ENCODE results near the gene SLC4A1AP. TPM values are rescaled to one million over a fixed set of nuclear protein-coding genes. Genes with fewer than 3 reads are reported as not detected.

SLC4A1AP gene
- total RNA-seq, 1 donor from 2014 or later, result 20.9 TPM

GRCh38 chr2:27739058-27739373, 75.3 kb downstream of the SLC4A1AP start:
- Histone ChIP-seq H3K4me2 (ENCODE audit: low read length) (no peak overlapping the region), H3K4me1 (ENCODE audit: insufficient read depth, low read length) (peaks cover 19% of the 10 kb centered on the region), H3K79me2 (ENCODE audit: insufficient read depth, low read length) (no peaks in the 10 kb centered on the region), H3K27ac (ENCODE audit: low read depth, low read length) (no peak overlapping the region), H3K9ac (ENCODE audit: low read length) (no peak overlapping the region), H3K36me3 (ENCODE audit: insufficient read depth, low read length) (no peaks in the 10 kb centered on the region), H4K20me1 (ENCODE audit: insufficient read depth, low read length) (no peaks in the 10 kb centered on the region), H2AFZ (ENCODE audit: low read depth, low read length) (no peak overlapping the region), H3K27me3 (ENCODE audit: insufficient read depth, low read length) (no peaks in the 10 kb centered on the region), H3K9me3 (ENCODE audit: insufficient read depth, low read depth, low read length) (no peaks in the 10 kb centered on the region), H3K4me3 (ENCODE audit: insufficient read depth, low read depth, low read length) (no peak overlapping the region)
- Mint-ChIP-seq H3K27me3 (ENCODE audit: low read depth, unreplicated experiment) (peaks cover 4% of the 10 kb centered on the region), H3K27ac (ENCODE audit: unreplicated experiment) (no peak overlapping the region), H3K9me3 (ENCODE audit: unreplicated experiment) (peaks cover 5% of the 10 kb centered on the region), H3K4me3 (ENCODE audit: unreplicated experiment) (no peak overlapping the region), H3K36me3 (ENCODE audit: low read depth, unreplicated experiment) (no peaks in the 10 kb centered on the region), H3K4me1 (ENCODE audit: low read depth, unreplicated experiment) (no peaks in the 10 kb centered on the region)
- DNase-seq (ENCODE audit: low read depth) (no peak), FAIRE-seq (no peak)
- no peak for TF ChIP-seq EZH2 (IDR thresholded peaks at IDR 0.05; ENCODE audit: insufficient read depth, low read length)
- TF ChIP-seq CTCF (IDR thresholded peaks at IDR 0.05; ENCODE audit: insufficient read depth, low read depth, low read length), result no peak

GRCh38 chr2:27741673-27742072, 78.0 kb downstream of the SLC4A1AP start:
- H3K9me3 Mint-ChIP-seq (ENCODE audit: unreplicated experiment), result peaks cover 5% of the 10 kb centered on the region
- peaks cover 7% of the 10 kb centered on the region for H3K4me1 ChIP-seq (ENCODE audit: insufficient read depth, low read length)
- no peak overlapping the region for H3K9ac ChIP-seq (ENCODE audit: low read length)
- no peaks in the 10 kb centered on the region for H3K4me1 Mint-ChIP-seq (ENCODE audit: low read depth, unreplicated experiment)
- no peak overlapping the region for H3K27ac Mint-ChIP-seq (ENCODE audit: unreplicated experiment)
- H3K4me3 ChIP-seq (ENCODE audit: insufficient read depth, low read depth, low read length), result no peak overlapping the region
- H3K9me3 ChIP-seq (ENCODE audit: insufficient read depth, low read depth, low read length), result no peaks in the 10 kb centered on the region
- no peak overlapping the region for H3K4me3 Mint-ChIP-seq (ENCODE audit: unreplicated experiment)
- H3K27me3 ChIP-seq (ENCODE audit: insufficient read depth, low read length), result no peaks in the 10 kb centered on the region
- TF ChIP-seq CTCF (IDR thresholded peaks at IDR 0.05; ENCODE audit: insufficient read depth, low read depth, low read length), result no peak
- no peak for TF ChIP-seq EZH2 (IDR thresholded peaks at IDR 0.05; ENCODE audit: insufficient read depth, low read length)
- no peak overlapping the region for H3K27ac ChIP-seq (ENCODE audit: low read depth, low read length)
- FAIRE-seq (no peak), DNase-seq (ENCODE audit: low read depth) (no peak)
- H3K79me2 ChIP-seq (ENCODE audit: insufficient read depth, low read length), result no peaks in the 10 kb centered on the region
- H3K27me3 Mint-ChIP-seq (ENCODE audit: low read depth, unreplicated experiment), result peaks cover 4% of the 10 kb centered on the region
- H3K4me2 ChIP-seq (ENCODE audit: low read length), result no peak overlapping the region
- no peak overlapping the region for H2AFZ ChIP-seq (ENCODE audit: low read depth, low read length)
- H3K36me3 Mint-ChIP-seq (ENCODE audit: low read depth, unreplicated experiment), result no peaks in the 10 kb centered on the region
- H4K20me1 ChIP-seq (ENCODE audit: insufficient read depth, low read length), result no peaks in the 10 kb centered on the region
- H3K36me3 ChIP-seq (ENCODE audit: insufficient read depth, low read length), result no peaks in the 10 kb centered on the region

- Mint-ChIP-seq H3K36me3 (ENCODE audit: low read depth, unreplicated experiment) (no peaks in the 10 kb centered on the region), H3K27me3 (ENCODE audit: low read depth, unreplicated experiment) (no peaks in the 10 kb centered on the region), H3K9me3 (ENCODE audit: unreplicated experiment) (peaks cover 5% of the 10 kb centered on the region), H3K4me3 (ENCODE audit: unreplicated experiment) (no peak overlapping the region), H3K4me1 (ENCODE audit: low read depth, unreplicated experiment) (no peaks in the 10 kb centered on the region), H3K27ac (ENCODE audit: unreplicated experiment) (no peak overlapping the region)
- TF ChIP-seq EZH2 (IDR thresholded peaks at IDR 0.05; ENCODE audit: insufficient read depth, low read length) (no peak), CTCF (IDR thresholded peaks at IDR 0.05; ENCODE audit: insufficient read depth, low read depth, low read length) (no peak)
- H4K20me1 ChIP-seq (ENCODE audit: insufficient read depth, low read length), result no peaks in the 10 kb centered on the region
- H3K36me3 ChIP-seq (ENCODE audit: insufficient read depth, low read length), result no peaks in the 10 kb centered on the region
- H3K4me3 ChIP-seq (ENCODE audit: insufficient read depth, low read depth, low read length), result no peak overlapping the region
- no peak overlapping the region for H2AFZ ChIP-seq (ENCODE audit: low read depth, low read length)
- H3K4me2 ChIP-seq (ENCODE audit: low read length), result no peak overlapping the region
- H3K27ac ChIP-seq (ENCODE audit: low read depth, low read length), result no peak overlapping the region
- no peak for FAIRE-seq
- no peaks in the 10 kb centered on the region for H3K27me3 ChIP-seq (ENCODE audit: insufficient read depth, low read length)
- H3K9me3 ChIP-seq (ENCODE audit: insufficient read depth, low read depth, low read length), result no peaks in the 10 kb centered on the region
- no peak overlapping the region for H3K9ac ChIP-seq (ENCODE audit: low read length)
- DNase-seq (ENCODE audit: low read depth), result no peak
- peaks cover 6% of the 10 kb centered on the region for H3K4me1 ChIP-seq (ENCODE audit: insufficient read depth, low read length)
- H3K79me2 ChIP-seq (ENCODE audit: insufficient read depth, low read length), result no peaks in the 10 kb centered on the region
Measured at GRCh38 chr2:27742571-27742970, 78.9 kb downstream of the SLC4A1AP start.

Other genes with a start within 250 kb of the SLC4A1AP start
- gene NRBP1, start 235.3 kb upstream of the SLC4A1AP start, total RNA-seq, result 119 and 127 TPM in 2 replicates
- 1.4 and 1.9 TPM in 2 replicates for gene KRTCAP3, start 221.5 kb upstream of the SLC4A1AP start, total RNA-seq
- gene IFT172, start 174.1 kb upstream of the SLC4A1AP start, total RNA-seq, result 15.4 and 17.6 TPM in 2 replicates
- gene FNDC4, start 168.7 kb upstream of the SLC4A1AP start, total RNA-seq, result 6.9 and 7.3 TPM in 2 replicates
- not detected in 2 replicates for gene GCKR, start 167.1 kb upstream of the SLC4A1AP start, total RNA-seq
- 27.5 and 32.5 TPM in 2 replicates for gene ZNF512, start 80.8 kb upstream of the SLC4A1AP start, total RNA-seq
- gene CCDC121, start 34.9 kb upstream of the SLC4A1AP start, total RNA-seq, result 1.2 and 1.6 TPM in 2 replicates
- gene GPN1, start 34.8 kb upstream of the SLC4A1AP start, total RNA-seq, result 54.4 and 63.9 TPM in 2 replicates
- gene SUPT7L, start 275 bp upstream of the SLC4A1AP start, total RNA-seq, result 25.9 and 27.8 TPM in 2 replicates
- gene MRPL33, start 107.8 kb downstream of the SLC4A1AP start, total RNA-seq, result 80.7 and 85.3 TPM in 2 replicates
- gene RBKS, start 226.5 kb downstream of the SLC4A1AP start, total RNA-seq, result 1.6 and 2.6 TPM in 2 replicates
- gene BABAM2, start 226.8 kb downstream of the SLC4A1AP start, total RNA-seq, result 27.3 and 28.5 TPM in 2 replicates

Measured in astrocyte (in vitro differentiated cells and primary cell).